GM12878 (cell line): ENCODE results near the gene FAM241A. TPM values are rescaled to one million over a fixed set of nuclear protein-coding genes. Genes with fewer than 3 reads are reported as not detected.

Source experiments
- ATAC-seq: fragments of 200-7000 bp; cut with Tn5 transposase; 3 replicates; pipeline ENCODE4 v1.9.1; 2020; ENCODE audit warnings: mild to moderate bottlenecking, moderate library complexity
- BruUV-seq: library from RNA; stranded (reverse); fragments of 400-500 nt; replicated peaks from 2 replicates; lab custom pipeline; 2021; lab: Mats Ljungman, UMichigan
- CTCF ChIA-PET: fragments of 300-600 bp; sonication (Branson Sonifier 250); formaldehyde crosslinking; extraction: SDS; loops from one replicate; lab custom pipeline; 2021; ENCODE audit warnings: inconsistent platforms; lab: Yijun Ruan, JAX
- POLR2A ChIA-PET: fragments of 350-600 bp; formaldehyde crosslinking; extraction: SDS; loops from one replicate; lab custom pipeline; 2021; ENCODE audit warnings: inconsistent platforms; lab: Charles Lee
- RAD21 ChIA-PET: fragments of 300-600 bp; sonication (Branson Sonifier 250); formaldehyde crosslinking; loops from one replicate; lab custom pipeline; 2023; ENCODE audit warnings: antibody characterized with exemption; ENCODE audit not compliant: unreplicated experiment; lab: Charles Lee
- SMC1A ChIA-PET: fragments of 300-600 bp; sonication (Branson Sonifier 250); formaldehyde crosslinking; loops from one replicate; lab custom pipeline; 2023; ENCODE audit not compliant: unreplicated experiment, uncharacterized antibody; lab: Charles Lee
- DNase-seq: peaks from one replicate; pipeline ENCODE4 v3.0.0-alpha.2; 2011; ENCODE audit warnings: low read depth, low spot score
- FAIRE-seq: peaks from 3 replicates; lab custom pipeline; 2011; peaks lifted over from hg19 to GRCh38; lab: Jason Lieb, UNC
- H2AFZ ChIP-seq: 2 replicates; pipeline ENCODE4 v1.6.0; 2011; ENCODE audit warnings: low read depth, low read length, control low read depth; ENCODE audit not compliant: control insufficient read depth
- H3K27ac ChIP-seq: 2 replicates; pipeline ENCODE4 v1.5.1; 2011; ENCODE audit warnings: control low read depth; ENCODE audit not compliant: control insufficient read depth, insufficient read depth
- H3K27me3 ChIP-seq, 2 experiments: replicated peaks in 1 of 2; 2 replicates each; pipeline versions ENCODE4 v1.6.0 to v1.6.1; 2011; ENCODE audit warnings: low read length in 1 of 2; ENCODE audit not compliant: control insufficient read depth in 2 of 2, insufficient read depth in 2 of 2
- H3K36me3 ChIP-seq, 2 experiments: 2 replicates each; pipeline ENCODE4 v1.5.1; 2011; ENCODE audit warnings: low read length in 1 of 2; ENCODE audit not compliant: control insufficient read depth in 2 of 2, insufficient read depth in 2 of 2
- H3K4me1 ChIP-seq: 2 replicates; pipeline ENCODE4 v1.6.1; 2011; ENCODE audit warnings: mild to moderate bottlenecking, low read length, moderate library complexity, mixed read lengths; ENCODE audit not compliant: control insufficient read depth, insufficient read depth
- H3K4me2 ChIP-seq: 2 replicates; pipeline ENCODE4 v1.6.0; 2011; ENCODE audit warnings: control low read depth; ENCODE audit not compliant: control insufficient read depth, insufficient read depth
- H3K4me3 ChIP-seq: fragments of 200-600 bp; sonication (generic); 2 replicates; pipeline ENCODE4 v1.5.1; 2016
- H3K79me2 ChIP-seq: 2 replicates; pipeline ENCODE4 v1.6.0; 2011; ENCODE audit warnings: low read length; ENCODE audit not compliant: control insufficient read depth, insufficient read depth
- H3K9ac ChIP-seq: 2 replicates; pipeline ENCODE4 v1.8.0; 2011; ENCODE audit warnings: low read length, control low read depth, mixed read lengths; ENCODE audit not compliant: control insufficient read depth, insufficient read depth
- H3K9me3 ChIP-seq: replicated peaks from 3 replicates; pipeline ENCODE4 v1.5.1; 2011; ENCODE audit warnings: mild to moderate bottlenecking, low read length; ENCODE audit not compliant: control insufficient read depth, insufficient read depth
- H4K20me1 ChIP-seq: 2 replicates; pipeline ENCODE4 v1.6.0; 2011; ENCODE audit not compliant: control insufficient read depth, insufficient read depth
- ASH2L ChIP-seq: fragments of 300-600, 200-600 bp; sonication (generic); IDR thresholded peaks from 2 replicates; pipeline ENCODE4 v1.6.1; 2017; ENCODE audit warnings: low read depth, mild to moderate bottlenecking, borderline replicate concordance
- CEBPB ChIP-seq, 2 experiments: fragments of 150-350 bp in 1 of 2; IDR thresholded peaks; 2 replicates each; pipeline ENCODE4 v1.6.1; 2012 to 2014; ENCODE audit warnings: low read depth in 2 of 2, low read length in 2 of 2, borderline replicate concordance in 1 of 2, inconsistent platforms in 1 of 2
- EED ChIP-seq: sonication (generic); IDR thresholded peaks from 2 replicates; pipeline ENCODE4 v1.6.1; 2016; ENCODE audit warnings: antibody characterized with exemption, low read depth
- GABPA ChIP-seq: IDR thresholded peaks from 2 replicates; pipeline ENCODE4 v1.6.1; 2014; ENCODE audit warnings: antibody characterized with exemption, low read depth, mild to moderate bottlenecking, inconsistent platforms
- IKZF1 ChIP-seq: fragments of 450-650 bp; conservative IDR thresholded peaks from 2 replicates; pipeline ENCODE4 v1.6.1; 2017; ENCODE audit warnings: antibody characterized with exemption, mild to moderate bottlenecking
- IKZF2 ChIP-seq, 2 experiments: fragments of 450-650 bp; IDR thresholded peaks; 2 replicates each; pipeline ENCODE4 v1.6.1; 2017; ENCODE audit warnings: mild to moderate bottlenecking in 2 of 2, moderate library complexity in 2 of 2
- JUNB ChIP-seq: IDR thresholded peaks from 2 replicates; pipeline ENCODE4 v1.6.1; 2016; ENCODE audit warnings: antibody characterized with exemption, mild to moderate bottlenecking
- JUND ChIP-seq: IDR thresholded peaks from 2 replicates; pipeline ENCODE4 v1.6.1; 2012; ENCODE audit warnings: low read depth, mild to moderate bottlenecking, low read length, improper control_type of control experiment, moderate library complexity
- MYB ChIP-seq: fragments of 150-350 bp; IDR thresholded peaks from 2 replicates; pipeline ENCODE4 v1.6.1; 2014; ENCODE audit warnings: mild to moderate bottlenecking, low read depth, low read length, borderline replicate concordance
- NFIC ChIP-seq: IDR thresholded peaks from 2 replicates; pipeline ENCODE4 v1.6.1; 2012; ENCODE audit warnings: low read depth, mild to moderate bottlenecking, inconsistent platforms, low read length, moderate library complexity
- RUNX3 ChIP-seq: IDR thresholded peaks from 2 replicates; pipeline ENCODE4 v1.6.1; 2012; ENCODE audit warnings: low read length, inconsistent platforms
- YY1 ChIP-seq: IDR thresholded peaks from 2 replicates; pipeline ENCODE4 v1.6.1; 2011; ENCODE audit warnings: low read depth, mild to moderate bottlenecking, low read length
- ZNF687 ChIP-seq: fragments of 450-650 bp; IDR thresholded peaks from 2 replicates; pipeline ENCODE4 v1.6.1; 2017; ENCODE audit warnings: mild to moderate bottlenecking, moderate library complexity
- WGBS: methylation state at CpG from one replicate; pipeline ENCODE4 v1.1.6; 2016; ENCODE audit warnings: low lambda C conversion rate; ENCODE audit not compliant: insufficient replicate concordance, insufficient coverage; ENCODE audit errors: missing lambda C conversion rate; 5-methylcytosine and 5-hydroxymethylcytosine counted together
- in situ Hi-C: fragments of 300-500 bp; cut with MboI; formaldehyde crosslinking; loops from 9 replicates; pipeline ENCODE4 v1.14.3; 2018; ENCODE audit warnings: mixed read lengths
- intact Hi-C: fragments of 100-400 bp; cut with micrococcal nuclease; formaldehyde crosslinking; loops from one replicate; pipeline ENCODE4 v1.14.2; 2022; ENCODE audit not compliant: unreplicated experiment
- polyA plus RNA-seq, 11 experiments: library from polyadenylated mRNA; depleted of rRNA in 4 of 11; unstranded in 6 of 11; stranded (reverse) in 5 of 11; fragments of >200 nt; fragmentation: Nextera tagmentation in 4 of 11; fragmentation: Illumina TruSeq in 1 of 11; extraction: Ambion mirVana in 4 of 11; extraction: Trizol in 1 of 11; gene quantifications; 1 replicate in 1 of 11; 2 replicates in 10 of 11; pipeline versions ENCODE4 v1.2.1 to v1.2.3, GENCODE V29; 2011 to 2016; ENCODE audit warnings: inconsistent platforms in 2 of 11, missing spikeins in 2 of 11, low read depth in 1 of 11
- total RNA-seq, 4 experiments: library from RNA; depleted of rRNA in 3 of 4; stranded (reverse); fragments of >200 nt in 3 of 4; fragmentation: Illumina TruSeq in 1 of 4; extraction: Trizol in 1 of 4; gene quantifications; 2 replicates each; pipeline versions ENCODE4 v1.2.1 to v1.2.3, GENCODE V29; 2013 to 2021
- TF ChIP-seq, protein P1 (sequence below): IDR thresholded peaks from 2 replicates; pipeline ENCODE4 v1.6.1; 2012; ENCODE audit warnings: low read length, inconsistent platforms

FAM241A gene
- total and polyA plus RNA-seq, 10 of the 15 experiments (the other 5 are each of a cell fraction or from before 2014, with no cell fraction given): 0.20 to 7.5 (median 2.4) TPM

- ChIA-PET POLR2A (no interaction called here), CTCF (interaction anchor here (0.9 to 3.3 kb wide), 6 partner anchors 10 to 117 kb away, joined by 3 to 19 read pairs (median 3); no protein-coding TSS in a partner anchor), SMC1A (interaction anchor here (0.7 to 1.7 kb wide), 6 partner anchors 14 to 214 kb away, joined by 3 to 5 read pairs (median 3); no protein-coding TSS in a partner anchor)
- Histone ChIP-seq H2AFZ (peak overlapping the region; percentile 62), H3K9ac (no peak overlapping the region), H4K20me1 (no peaks in the 10 kb centered on the region), H3K27me3 (no peaks in the 10 kb centered on the region; a peak in 1 of 4 replicates), H3K4me3 (no peak overlapping the region), H3K27ac (peak overlapping the region; percentile 13; the same call in 1 of the 2 replicates), H3K4me1 (peaks cover 4% of the 10 kb centered on the region; the same call in 1 of the 2 replicates), H3K79me2 (no peaks in the 10 kb centered on the region)
- peak; percentile 93 for ATAC-seq
- 15% methylated on average over 3 of the region's 3 CpGs for WGBS
- intact Hi-C loops: no loop called here
- peak; percentile 24 for DNase-seq
- TF ChIP-seq GABPA: 0 out of 2 replicates have a peak, but pooled peaks have one; percentile 10
- TF ChIP-seq CEBPB (IDR thresholded peaks at IDR 0.05; ENCODE audit: borderline replicate concordance in 1 of 2, low read depth in 2 of 2, low read length in 2 of 2): no peak
- no peak for TF ChIP-seq ASH2L
- 0 out of 2 replicates have a peak, but pooled peaks have one; percentile 18 for TF ChIP-seq JUND
- TF ChIP-seq JUNB: peak; percentile 67
- peak; percentile 41; the same call in 1 of the 2 replicates for TF ChIP-seq EED
- TF ChIP-seq NFIC: peak; percentile 53; the same call in 1 of the 2 replicates
- 0 out of 4 replicates have a peak, but pooled peaks have one; percentile 8 to 18 for TF ChIP-seq IKZF2 (IDR thresholded peaks at IDR 0.05)
- TF ChIP-seq MYB: no peak
- TF ChIP-seq ZNF687: no peak
- TF ChIP-seq RUNX3: peak; percentile 81
- 0 out of 2 replicates have a peak, but pooled peaks have one; percentile 36 for TF ChIP-seq IKZF1
- TF ChIP-seq YY1: peak; percentile 18; the same call in 1 of the 2 replicates
- TF ChIP-seq, protein P1, sequence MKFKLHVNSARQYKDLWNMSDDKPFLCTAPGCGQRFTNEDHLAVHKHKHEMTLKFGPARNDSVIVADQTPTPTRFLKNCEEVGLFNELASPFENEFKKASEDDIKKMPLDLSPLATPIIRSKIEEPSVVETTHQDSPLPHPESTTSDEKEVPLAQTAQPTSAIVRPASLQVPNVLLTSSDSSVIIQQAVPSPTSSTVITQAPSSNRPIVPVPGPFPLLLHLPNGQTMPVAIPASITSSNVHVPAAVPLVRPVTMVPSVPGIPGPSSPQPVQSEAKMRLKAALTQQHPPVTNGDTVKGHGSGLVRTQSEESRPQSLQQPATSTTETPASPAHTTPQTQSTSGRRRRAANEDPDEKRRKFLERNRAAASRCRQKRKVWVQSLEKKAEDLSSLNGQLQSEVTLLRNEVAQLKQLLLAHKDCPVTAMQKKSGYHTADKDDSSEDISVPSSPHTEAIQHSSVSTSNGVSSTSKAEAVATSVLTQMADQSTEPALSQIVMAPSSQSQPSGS: 0 out of 2 replicates have a peak, but pooled peaks have one; percentile 22
- TF ChIP-seq, all 136 proteins: peak for 10
- Histone ChIP-seq H3K36me3 (no peaks in the 10 kb centered on the region), H3K4me2 (peak overlapping the region; percentile 49), H3K9me3 (no peaks in the 10 kb centered on the region; the same call in 2 of the 3 replicates)
- RAD21 ChIA-PET: no interaction called here
- no TSS peak for BruUV-seq
- in situ Hi-C loops: no loop called here
- no peak for FAIRE-seq
Observed at GRCh38 chr4:112119353-112119783, 25.9 kb upstream of the FAM241A start.
